GM18520 (cell line): Measurements from ENCODE around the gene CNEP1R1.

ENCODE experiments used
- ATAC-seq: cut with Tn5 transposase; IDR thresholded peaks from one replicate; pipeline ENCODE4 v1.9.1; 2021; ENCODE audit not compliant: unreplicated experiment

CNEP1R1 gene

GRCh38 chr16:50059669-50060068 is 34.6 kb downstream of the CNEP1R1 start:
- ATAC-seq = no peak

- ATAC-seq = no peak
These were observed 36.3 kb downstream of the CNEP1R1 start for GRCh38 chr16:50061326-50061725.

GRCh38 chr16:50065241-50065623 is 40.2 kb downstream of the CNEP1R1 start:
- no peak for ATAC-seq

GRCh38 chr16:50065624-50066481 is 40.8 kb downstream of the CNEP1R1 start, which contains the start of gene HEATR3:
HEATR3 (plus strand) TSS chr16:50065970; CDS start chr16:50066132, 162 bp downstream.
- peak; percentile 71 for ATAC-seq

GRCh38 chr16:50066482-50067289 is 41.7 kb downstream of the CNEP1R1 start:
- no peak for ATAC-seq

- no peak for ATAC-seq
These were observed 42.3 kb downstream of the CNEP1R1 start for GRCh38 chr16:50067290-50067853.

GRCh38 chr16:50068550-50068949 is 43.5 kb downstream of the CNEP1R1 start:
- ATAC-seq = no peak

GRCh38 chr16:50069060-50069459 is 44.0 kb downstream of the CNEP1R1 start:
- no peak for ATAC-seq

- no peak for ATAC-seq
These were observed 46.1 kb downstream of the CNEP1R1 start for GRCh38 chr16:50071075-50071671.

- ATAC-seq = no peak
These were observed 47.7 kb downstream of the CNEP1R1 start for GRCh38 chr16:50072730-50073129.

- no peak for ATAC-seq
These were observed 54.5 kb downstream of the CNEP1R1 start for GRCh38 chr16:50079397-50080140.

GRCh38 chr16:50081428-50082018 is 56.5 kb downstream of the CNEP1R1 start:
- no peak for ATAC-seq

GRCh38 chr16:50083996-50084395 is 59.0 kb downstream of the CNEP1R1 start:
- ATAC-seq = no peak

- no peak for ATAC-seq
These were observed 61.2 kb downstream of the CNEP1R1 start for GRCh38 chr16:50086176-50086575.
